ENCODE measurements around the gene COL5A1.
"Not testable (repeated sequence)": the region's sequence is repeated elsewhere in the genome, so short reads cannot be mapped to it uniquely, and the experiment has no call there.

Gene COL5A1

GRCh38 chr9:134682651-134683364 is 41.2 kb downstream of the COL5A1 start:
- H3K9ac ChIP-seq (ENCODE audit: low read depth, low read length): no peak overlapping the region
- H2AFZ ChIP-seq (ENCODE audit: low read depth, low read length): no peak overlapping the region
- H3K27ac ChIP-seq (ENCODE audit: low read length): no peak overlapping the region
- H4K20me1 ChIP-seq (ENCODE audit: insufficient read depth, low read length): no peaks in the 10 kb centered on the region
- no peaks in the 10 kb centered on the region for H3K36me3 ChIP-seq (ENCODE audit: insufficient read depth, low read length)
- H3K4me1 ChIP-seq (ENCODE audit: insufficient read depth, low read length): no peaks in the 10 kb centered on the region
- no peak for DNase-seq
- H3K4me2 ChIP-seq (ENCODE audit: insufficient read depth, low read length): no peak overlapping the region
- ATAC-seq (ENCODE audit: insufficient read depth, low read depth): no peak
- no peaks in the 10 kb centered on the region for H3K27me3 ChIP-seq (ENCODE audit: insufficient read depth, low read length, poor library complexity)
- H3K9me3 ChIP-seq (ENCODE audit: insufficient read depth, low read length, severe bottlenecking): peaks cover 6% of the 10 kb centered on the region
- H3K4me3 ChIP-seq (ENCODE audit: low read depth in 1 of 2, low read length in 2 of 2): no peak overlapping the region
- TF ChIP-seq EZH2 (IDR thresholded peaks at IDR 0.05; ENCODE audit: borderline replicate concordance, low read depth, low read length, severe bottlenecking) (no peak), CTCF (IDR thresholded peaks at IDR 0.05; ENCODE audit: borderline replicate concordance, extremely low read depth, low read length, poor library complexity, severe bottlenecking) (no peak)
- no peaks in the 10 kb centered on the region for H3K79me2 ChIP-seq (ENCODE audit: insufficient read depth, low read length)

DNA sequence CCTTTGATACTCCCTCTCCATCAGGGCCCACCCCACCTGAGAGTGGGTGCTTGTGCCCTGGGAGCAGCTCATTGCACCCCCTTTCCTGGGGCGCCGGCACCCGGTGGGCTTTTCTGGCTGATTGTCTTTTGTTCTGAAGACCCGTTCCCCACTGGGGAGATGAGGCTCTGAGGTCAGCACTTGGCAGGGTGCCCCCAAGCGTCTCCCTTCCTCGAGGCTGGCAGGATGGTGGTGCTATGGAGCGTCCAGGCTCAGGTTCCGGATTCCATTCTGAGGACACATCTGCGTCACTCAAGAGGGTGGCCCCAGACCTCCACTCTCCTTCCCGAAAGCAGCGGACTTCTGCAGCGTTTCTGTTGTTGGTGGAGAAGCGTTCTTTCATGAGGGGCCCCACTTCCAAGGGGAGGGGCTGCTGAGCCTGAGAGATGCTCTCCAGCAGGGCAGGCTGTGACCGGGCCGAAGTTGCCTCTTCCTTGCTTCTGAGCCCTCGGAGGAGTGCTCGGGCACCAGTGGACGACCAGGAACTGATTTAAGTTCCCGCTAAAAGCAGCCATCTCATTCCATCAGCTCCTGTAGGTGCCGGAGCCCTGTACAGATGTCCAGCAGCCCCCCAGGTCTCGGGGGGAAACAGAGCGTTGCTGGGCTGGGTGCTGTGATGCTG is 42.2 kb downstream of the COL5A1 start:
- Histone ChIP-seq H3K79me2 (ENCODE audit: insufficient read depth, low read length) (no peaks in the 10 kb centered on the region), H3K4me3 (ENCODE audit: low read depth in 1 of 2, low read length in 2 of 2) (no peak overlapping the region), H3K4me1 (ENCODE audit: insufficient read depth, low read length) (no peaks in the 10 kb centered on the region), H2AFZ (ENCODE audit: low read depth, low read length) (no peak overlapping the region), H3K9me3 (ENCODE audit: insufficient read depth, low read length, severe bottlenecking) (peaks cover 6% of the 10 kb centered on the region), H3K27ac (ENCODE audit: low read length) (no peak overlapping the region), H4K20me1 (ENCODE audit: insufficient read depth, low read length) (no peaks in the 10 kb centered on the region), H3K36me3 (ENCODE audit: insufficient read depth, low read length) (no peaks in the 10 kb centered on the region), H3K9ac (ENCODE audit: low read depth, low read length) (no peak overlapping the region), H3K27me3 (ENCODE audit: insufficient read depth, low read length, poor library complexity) (no peaks in the 10 kb centered on the region), H3K4me2 (ENCODE audit: insufficient read depth, low read length) (no peak overlapping the region)
- TF ChIP-seq CTCF (IDR thresholded peaks at IDR 0.05; ENCODE audit: borderline replicate concordance, extremely low read depth, low read length, poor library complexity, severe bottlenecking) (no peak), EZH2 (IDR thresholded peaks at IDR 0.05; ENCODE audit: borderline replicate concordance, low read depth, low read length, severe bottlenecking) (no peak)
- DNase-seq: no peak
- no peak for ATAC-seq (ENCODE audit: insufficient read depth, low read depth)

DNA sequence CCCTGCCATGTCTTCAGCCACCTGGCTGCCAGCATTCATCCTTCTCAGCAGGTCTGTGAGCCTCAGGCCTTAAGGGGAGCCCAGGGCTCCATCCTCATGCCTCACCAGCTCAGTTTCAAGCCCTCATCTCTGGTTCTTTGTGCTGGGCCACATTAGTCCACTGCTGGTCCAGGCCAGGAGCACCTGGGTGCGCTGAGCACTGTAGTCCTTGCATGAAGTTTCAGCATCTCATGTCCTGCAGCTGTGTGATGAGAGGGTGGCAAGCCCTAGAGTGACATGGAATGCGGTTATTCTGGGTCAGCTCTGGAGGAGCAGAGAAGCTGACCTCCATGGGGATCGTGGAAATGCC is 42.7 kb downstream of the COL5A1 start:
- DNase-seq (no peak), ATAC-seq (ENCODE audit: insufficient read depth, low read depth) (no peak)
- Histone ChIP-seq H3K9ac (ENCODE audit: low read depth, low read length) (no peak overlapping the region), H3K79me2 (ENCODE audit: insufficient read depth, low read length) (no peaks in the 10 kb centered on the region), H3K27me3 (ENCODE audit: insufficient read depth, low read length, poor library complexity) (no peaks in the 10 kb centered on the region), H3K4me3 (ENCODE audit: low read depth in 1 of 2, low read length in 2 of 2) (no peak overlapping the region), H3K36me3 (ENCODE audit: insufficient read depth, low read length) (no peaks in the 10 kb centered on the region), H2AFZ (ENCODE audit: low read depth, low read length) (no peak overlapping the region), H3K4me2 (ENCODE audit: insufficient read depth, low read length) (no peak overlapping the region), H4K20me1 (ENCODE audit: insufficient read depth, low read length) (no peaks in the 10 kb centered on the region), H3K4me1 (ENCODE audit: insufficient read depth, low read length) (no peaks in the 10 kb centered on the region), H3K27ac (ENCODE audit: low read length) (no peak overlapping the region), H3K9me3 (ENCODE audit: insufficient read depth, low read length, severe bottlenecking) (peaks cover 6% of the 10 kb centered on the region)
- no peak for TF ChIP-seq CTCF (IDR thresholded peaks at IDR 0.05; ENCODE audit: borderline replicate concordance, extremely low read depth, low read length, poor library complexity, severe bottlenecking)
- no peak for TF ChIP-seq EZH2 (IDR thresholded peaks at IDR 0.05; ENCODE audit: borderline replicate concordance, low read depth, low read length, severe bottlenecking)

DNA sequence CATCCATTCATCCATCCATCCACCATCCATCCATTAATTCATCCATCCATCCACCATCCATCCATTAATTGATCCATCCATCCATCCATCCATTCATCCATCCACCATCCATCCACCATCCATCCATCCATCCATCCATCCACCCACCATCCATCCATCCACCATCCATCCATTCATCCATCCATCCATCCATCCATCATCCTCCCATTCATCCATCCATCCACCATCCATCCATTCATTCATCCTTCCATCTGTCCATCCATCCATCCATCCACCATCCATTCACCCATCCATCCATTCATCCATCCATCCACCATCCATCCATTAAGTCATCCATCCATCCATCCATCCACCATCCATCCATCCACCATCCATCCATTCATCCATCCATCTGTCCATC is 43.3 kb downstream of the COL5A1 start:
- not testable (repeated sequence) for H3K4me3 ChIP-seq (ENCODE audit: low read depth in 1 of 2, low read length in 2 of 2); ATAC-seq (ENCODE audit: insufficient read depth, low read depth); H3K36me3 ChIP-seq (ENCODE audit: insufficient read depth, low read length); H4K20me1 ChIP-seq (ENCODE audit: insufficient read depth, low read length); H2AFZ ChIP-seq (ENCODE audit: low read depth, low read length); H3K9me3 ChIP-seq (ENCODE audit: insufficient read depth, low read length, severe bottlenecking); DNase-seq; H3K4me1 ChIP-seq (ENCODE audit: insufficient read depth, low read length); H3K9ac ChIP-seq (ENCODE audit: low read depth, low read length); H3K4me2 ChIP-seq (ENCODE audit: insufficient read depth, low read length); H3K27ac ChIP-seq (ENCODE audit: low read length); H3K79me2 ChIP-seq (ENCODE audit: insufficient read depth, low read length); H3K27me3 ChIP-seq (ENCODE audit: insufficient read depth, low read length, poor library complexity)

Measured in DND-41 (cell line).